NK-92 (cell line): ENCODE measurements around the gene CCNI2.
"Not testable (repeated sequence)": the region's sequence is repeated elsewhere in the genome, so short reads cannot be mapped to it uniquely, and the experiment has no call there.

ENCODE experiments used
- DNase-seq: peaks from one replicate; lab custom pipeline; 2025; ENCODE audit not compliant: unreplicated experiment; lab: John Stamatoyannopoulos, UW

Gene CCNI2

DNA sequence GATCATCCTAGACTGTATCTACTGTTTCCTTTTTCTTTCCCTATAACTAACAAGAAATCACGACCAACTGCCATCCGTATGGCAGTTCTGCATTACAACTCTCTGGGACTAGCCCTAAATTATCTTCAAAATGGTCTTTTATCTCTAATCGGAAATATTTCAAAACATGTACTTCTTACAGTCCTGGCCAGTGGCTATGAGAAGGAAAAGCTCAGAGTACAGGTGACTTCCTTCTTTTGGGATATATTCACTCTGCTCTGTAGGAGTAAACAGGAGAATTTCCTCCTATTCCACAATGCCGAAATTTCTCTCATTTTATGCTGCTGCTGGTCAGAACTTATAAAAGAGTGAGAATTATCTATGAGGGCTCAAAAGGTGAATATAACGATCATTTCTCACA, 31.6 kb downstream of the CCNI2 start:
- DNase-seq, result no peak

DNA sequence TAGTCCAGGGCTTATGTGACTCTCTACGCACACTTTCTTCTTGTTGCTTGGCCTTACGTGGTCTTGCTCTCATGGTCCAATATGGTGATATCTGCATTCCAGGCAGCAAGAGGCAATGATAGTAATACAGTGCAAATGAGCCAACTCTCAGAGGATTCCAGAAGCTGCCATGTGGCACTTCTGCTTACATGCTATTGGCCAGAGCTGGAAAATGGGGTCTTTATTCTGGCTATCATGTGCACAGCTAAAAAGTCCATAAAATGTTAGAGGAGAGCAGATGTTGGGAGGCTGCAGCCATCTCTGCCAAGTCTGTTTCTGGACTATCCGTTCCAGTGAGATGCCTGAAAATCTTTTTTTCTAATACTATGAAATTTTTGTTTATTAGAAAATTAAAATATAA, 32.7 kb downstream of the CCNI2 start:
- DNase-seq, result no peak

DNA sequence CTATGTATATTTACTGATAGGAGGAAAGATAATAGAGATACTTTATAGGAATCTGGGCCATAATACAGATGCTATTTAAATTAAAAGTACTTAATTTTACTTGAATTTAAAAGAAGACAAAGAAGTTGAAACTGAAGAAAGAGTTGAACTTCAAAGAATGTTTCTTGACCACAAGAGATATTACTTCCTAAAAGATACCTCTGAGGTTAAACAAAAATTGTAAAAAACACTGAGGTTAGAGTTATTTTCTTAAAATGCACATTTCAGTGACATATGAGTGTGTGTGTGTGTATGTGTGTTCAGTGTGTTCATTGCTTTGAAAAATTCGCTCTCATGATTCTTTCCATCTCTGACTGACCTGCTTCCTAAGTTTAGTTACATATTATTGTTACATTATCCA, 33.4 kb downstream of the CCNI2 start:
- no peak for DNase-seq

DNA sequence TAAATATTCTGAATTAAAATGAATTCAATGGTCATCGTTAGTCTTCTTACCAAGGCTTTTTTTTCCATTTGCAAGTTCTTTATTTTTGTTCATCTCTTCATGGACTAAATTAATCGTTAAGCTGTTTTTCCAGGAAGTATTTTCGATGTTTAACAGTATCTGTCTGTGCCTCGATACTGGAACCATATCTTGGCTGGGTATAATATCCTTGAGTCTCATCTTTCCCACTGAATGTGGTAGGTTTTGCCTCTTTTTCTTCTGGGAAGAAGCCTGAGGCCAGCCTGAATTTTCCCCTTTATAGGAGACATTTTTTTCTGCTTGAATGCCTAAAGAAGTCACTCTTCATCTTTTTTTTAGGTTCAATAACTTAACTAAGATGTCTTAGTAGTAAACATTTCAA, 33.8 kb downstream of the CCNI2 start:
- no peak for DNase-seq

DNA sequence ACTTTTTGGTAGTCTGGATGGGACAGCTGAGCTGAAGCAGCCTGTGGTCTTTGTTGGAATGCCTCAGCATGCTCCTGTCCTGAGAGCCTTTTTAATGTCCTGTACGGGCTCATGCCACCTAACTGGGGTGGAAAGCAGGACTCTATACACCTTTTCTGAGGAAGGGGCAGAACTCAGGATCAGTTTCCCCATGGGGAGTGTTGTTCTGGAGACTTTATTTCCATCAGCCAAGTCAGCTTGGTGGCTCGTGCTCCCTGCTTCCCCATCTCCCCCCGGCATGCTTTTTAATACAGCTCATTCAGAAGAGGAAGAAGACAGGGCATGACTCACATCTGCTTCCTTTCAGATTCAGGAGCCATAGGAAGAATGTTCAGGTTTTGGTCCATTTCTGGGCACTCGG, 34.9 kb downstream of the CCNI2 start:
- DNase-seq, result no peak

DNA sequence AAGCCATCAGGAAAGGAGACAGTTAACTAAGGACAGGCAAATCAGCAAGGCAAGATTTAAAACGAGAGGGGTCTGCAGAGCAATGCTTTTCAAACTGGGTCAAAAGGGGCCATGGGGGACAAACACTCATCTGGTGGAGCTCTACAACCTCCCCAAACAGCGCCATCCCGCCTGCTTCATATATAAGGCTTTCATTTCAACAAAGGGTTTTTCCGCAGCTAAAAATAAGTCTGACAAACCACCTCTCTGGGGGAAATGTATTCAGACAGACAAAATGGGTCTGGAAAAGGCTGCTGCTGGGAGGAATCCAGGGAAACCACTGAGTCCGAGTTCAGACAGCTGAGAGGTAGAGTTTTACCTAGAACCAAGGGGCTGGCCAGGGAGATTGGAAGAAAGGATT, 38.1 kb downstream of the CCNI2 start:
- no peak for DNase-seq

DNA sequence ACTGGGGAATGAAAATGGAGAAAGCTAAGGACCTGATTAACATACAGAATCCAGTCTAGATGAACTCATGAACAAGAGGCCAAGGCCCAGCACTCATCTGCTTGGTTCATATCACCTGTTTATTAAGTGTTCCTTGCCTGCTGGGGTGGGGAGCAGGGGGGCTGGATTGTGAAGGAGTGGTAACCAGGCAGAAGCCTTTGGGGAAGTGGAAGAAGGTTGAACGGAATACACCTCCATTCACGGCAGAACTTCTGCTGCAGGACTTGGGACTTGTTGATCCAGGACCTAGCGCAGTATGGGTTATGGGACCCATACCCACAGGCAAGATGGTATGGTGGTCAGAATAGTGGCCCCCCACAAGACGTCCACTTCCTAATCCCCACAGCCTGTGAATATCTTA, 38.6 kb downstream of the CCNI2 start:
- DNase-seq, result no peak

DNA sequence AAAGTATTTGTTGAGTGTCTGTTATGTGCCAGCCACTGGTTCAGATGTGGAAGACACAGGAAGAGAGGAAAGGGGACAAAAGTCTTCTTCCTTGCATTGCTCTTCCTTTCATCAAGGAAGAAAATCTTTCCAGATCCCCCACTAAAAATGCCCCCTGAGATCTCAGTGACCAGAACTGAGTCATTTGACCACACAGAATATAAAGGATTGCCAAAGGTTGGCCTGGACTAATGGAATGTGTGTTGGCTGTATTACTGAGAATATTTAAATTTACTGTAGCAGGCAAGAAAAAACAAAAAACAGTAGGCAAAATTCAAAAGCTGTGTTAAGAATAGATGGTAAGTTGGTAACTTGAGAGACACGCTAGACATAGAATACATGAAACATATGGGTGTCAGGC, 39.9 kb downstream of the CCNI2 start:
- no peak for DNase-seq

DNA sequence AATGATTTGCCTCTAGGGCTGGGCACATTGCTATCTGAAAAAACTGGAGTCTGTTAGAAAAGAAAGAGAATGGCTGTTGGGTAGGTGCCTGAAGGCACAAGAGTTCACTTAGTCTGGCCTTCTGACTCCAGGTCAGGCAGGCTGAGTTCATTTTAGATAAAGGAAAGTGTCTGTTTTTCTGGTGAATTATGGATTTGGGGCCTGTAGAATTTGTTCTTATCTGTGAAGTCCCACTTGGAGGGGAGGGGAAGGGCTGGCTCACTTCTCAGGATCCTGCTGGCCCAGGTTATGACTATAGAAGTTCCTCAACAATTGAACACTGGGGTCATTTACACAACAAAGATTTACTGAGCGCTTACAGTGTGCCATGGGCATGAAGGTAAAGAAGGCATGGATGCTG, 41.3 kb downstream of the CCNI2 start:
- DNase-seq, result no peak

DNA sequence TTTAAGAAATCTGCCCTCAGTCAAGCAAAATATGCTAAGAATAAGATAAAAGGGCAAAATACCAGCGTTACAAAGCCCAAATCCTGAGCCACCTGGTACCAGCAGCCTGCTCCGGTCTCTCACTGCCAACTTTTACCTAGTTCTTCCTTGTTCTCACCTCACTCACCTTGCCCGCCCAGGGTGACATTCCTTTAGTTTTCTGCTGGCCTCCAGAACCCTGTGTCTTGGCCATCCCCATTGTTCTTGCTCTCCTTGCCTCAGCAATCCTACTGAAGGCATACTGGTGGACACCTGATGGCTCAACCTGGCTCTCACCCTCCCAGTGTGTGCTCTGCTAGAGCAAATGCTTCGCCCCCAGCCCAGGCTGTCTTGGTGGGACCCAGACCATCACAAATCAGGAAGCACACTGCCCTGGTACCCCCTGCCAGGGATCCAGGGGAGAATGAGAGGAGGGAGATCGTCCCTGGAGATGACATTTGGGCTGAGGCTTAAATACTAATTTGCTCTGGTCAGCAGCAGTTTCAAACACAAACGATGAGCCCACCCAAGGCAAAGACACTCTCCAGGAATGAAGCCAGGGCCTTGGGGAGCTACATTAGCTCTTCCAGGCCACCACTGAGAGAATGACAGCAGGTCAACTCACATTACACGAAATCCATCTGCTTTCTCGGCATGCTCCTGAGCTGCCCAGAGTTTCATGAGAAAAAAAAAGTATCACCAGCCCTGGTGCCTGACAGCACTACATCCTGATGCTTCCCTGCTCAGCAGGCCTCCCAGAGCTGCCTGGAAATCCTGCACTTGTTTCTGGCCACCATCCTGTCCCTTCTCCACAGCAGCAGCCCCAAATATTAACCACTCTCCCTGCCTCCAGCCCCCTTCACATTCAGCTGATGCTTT, 42.0 kb downstream of the CCNI2 start:
- DNase-seq, result no peak

DNA sequence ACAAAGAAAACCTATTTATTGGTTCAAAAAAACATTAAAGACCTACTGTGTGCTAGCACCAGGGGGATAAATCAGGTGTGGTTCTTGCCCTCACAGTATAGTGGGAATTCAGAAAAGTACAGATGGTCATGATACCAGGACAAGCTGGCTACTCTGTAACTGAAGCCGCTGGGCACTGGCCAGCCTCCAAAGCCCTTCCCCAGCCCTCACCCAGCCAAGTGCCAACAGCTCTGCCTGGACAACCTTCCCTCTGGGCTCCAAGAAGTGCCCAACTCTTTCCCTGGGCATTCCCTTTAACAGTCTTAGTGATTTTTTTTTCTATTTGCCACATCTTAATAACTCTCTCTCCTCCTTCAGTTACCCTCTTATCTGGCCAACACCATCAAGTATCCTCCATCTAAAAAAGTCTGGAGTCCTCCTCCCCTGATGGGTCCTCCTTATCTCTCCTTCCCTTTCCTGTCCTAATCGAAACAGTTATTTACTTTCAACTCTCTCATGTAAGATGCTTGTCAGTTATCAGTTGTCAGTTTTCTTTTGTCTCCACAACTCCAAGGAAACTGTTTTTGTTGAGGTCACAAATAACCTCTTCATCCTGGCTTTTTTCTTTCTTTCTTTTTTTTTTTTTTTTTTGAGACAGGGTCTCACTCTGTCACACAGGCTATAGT, 43.1 kb downstream of the CCNI2 start:
- DNase-seq, result no peak

DNA sequence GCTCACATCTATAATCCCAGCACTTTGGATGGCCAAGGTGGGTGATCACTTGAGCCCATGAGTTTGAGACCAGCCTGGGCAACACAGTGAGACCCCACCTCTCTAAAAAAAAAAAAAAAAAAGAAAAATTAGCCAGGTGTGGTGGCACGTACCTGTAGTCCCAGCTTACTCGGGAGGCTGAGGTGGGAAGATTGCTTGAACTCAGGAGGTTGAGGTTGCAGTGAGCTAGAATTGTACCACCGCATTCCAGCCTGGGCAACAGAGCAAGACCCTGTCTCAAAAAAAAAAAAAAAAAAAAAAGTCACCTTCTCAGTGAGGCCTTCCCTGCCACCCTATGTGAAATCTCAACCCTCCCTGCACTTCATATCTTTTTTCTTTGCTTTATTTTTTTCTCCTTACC, 43.8 kb downstream of the CCNI2 start:
- DNase-seq, result no peak

DNA sequence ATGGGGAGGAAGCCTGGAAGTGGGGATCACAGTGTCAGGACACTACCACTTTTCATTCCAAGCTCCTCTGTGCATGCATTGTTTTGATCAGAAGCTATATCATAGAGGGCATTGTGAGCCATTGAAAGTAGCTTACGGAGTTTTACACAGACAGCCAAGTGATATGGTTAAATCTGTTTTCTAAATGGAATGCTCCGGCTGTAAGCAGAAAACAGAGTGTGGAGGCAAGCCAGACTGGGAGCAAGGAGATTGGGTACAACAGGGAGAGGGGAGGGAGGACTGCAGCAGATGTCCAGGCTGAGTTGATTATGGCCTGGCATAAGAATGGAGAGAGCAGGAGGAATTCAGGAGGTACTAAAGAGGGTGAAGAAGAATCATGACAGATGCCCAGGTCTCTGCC, 50.4 kb downstream of the CCNI2 start:
- no peak for DNase-seq

DNA sequence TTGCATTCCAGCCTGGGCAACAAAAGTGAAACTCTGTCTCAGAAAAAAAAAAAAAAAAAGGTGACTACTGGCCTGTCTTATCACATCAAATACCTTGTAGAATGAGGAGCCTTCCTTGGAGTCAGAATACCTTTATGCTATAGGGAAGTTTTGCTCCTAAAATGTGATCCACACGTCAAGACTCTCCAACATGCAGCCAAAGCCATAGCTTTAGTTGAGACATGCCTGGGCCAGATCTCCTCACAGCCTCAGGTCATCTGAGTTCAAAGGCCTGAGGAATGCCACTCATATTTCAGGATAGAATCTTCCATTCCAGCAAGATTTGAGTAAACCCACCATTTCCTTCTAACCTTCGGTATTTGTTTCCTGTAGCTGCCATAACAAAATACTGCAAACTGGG, 52.2 kb downstream of the CCNI2 start:
- DNase-seq, result no peak

DNA sequence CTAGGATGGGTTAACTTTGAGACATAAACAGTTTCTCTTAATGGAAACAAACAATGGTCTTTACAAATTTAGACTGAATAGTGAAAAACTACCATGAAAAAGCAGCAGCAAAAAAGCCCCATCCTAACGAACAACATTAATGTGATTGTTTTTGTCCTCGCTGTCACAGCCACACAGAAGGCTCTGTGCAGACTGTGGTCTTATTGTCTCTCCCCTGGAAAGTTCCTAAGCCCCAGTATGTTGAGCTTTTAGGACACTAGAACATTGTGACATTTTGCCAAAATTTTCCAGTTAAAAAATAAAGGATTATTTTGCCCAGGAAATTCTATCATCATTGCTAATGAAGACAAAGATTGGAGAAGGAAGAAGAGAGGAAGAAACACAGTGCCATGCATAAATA, 53.3 kb downstream of the CCNI2 start:
- DNase-seq, result no peak

DNA sequence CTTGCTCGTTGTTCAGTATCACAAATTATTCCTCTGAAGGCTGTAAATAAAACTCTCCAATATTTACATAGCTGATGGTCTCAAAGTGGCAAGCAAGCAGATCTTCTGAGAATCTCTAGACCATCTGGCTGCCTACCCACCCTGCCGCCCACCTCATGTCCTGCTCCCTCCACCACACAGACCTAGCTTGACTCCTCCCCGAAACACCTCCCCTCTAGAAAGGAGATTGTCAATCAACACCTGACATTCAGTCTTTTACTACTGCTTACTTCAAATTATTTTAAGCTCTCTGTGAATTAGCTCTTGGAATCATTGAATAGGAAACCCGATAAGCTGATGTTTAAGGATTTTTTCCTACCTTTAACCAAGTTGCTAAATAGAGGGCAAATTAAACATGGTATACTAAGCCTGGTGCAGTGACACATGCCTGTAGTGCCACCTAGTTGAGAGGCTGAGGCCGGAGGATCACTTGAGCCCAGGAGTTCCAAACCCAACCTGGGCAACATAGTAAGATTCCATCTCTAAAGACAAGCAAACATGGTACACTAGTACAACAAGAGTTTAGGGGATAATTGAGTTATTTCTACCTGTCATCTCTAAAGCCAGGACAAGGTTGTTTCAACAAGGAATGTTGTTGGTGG, 54.9 kb downstream of the CCNI2 start:
- no peak for DNase-seq

DNA sequence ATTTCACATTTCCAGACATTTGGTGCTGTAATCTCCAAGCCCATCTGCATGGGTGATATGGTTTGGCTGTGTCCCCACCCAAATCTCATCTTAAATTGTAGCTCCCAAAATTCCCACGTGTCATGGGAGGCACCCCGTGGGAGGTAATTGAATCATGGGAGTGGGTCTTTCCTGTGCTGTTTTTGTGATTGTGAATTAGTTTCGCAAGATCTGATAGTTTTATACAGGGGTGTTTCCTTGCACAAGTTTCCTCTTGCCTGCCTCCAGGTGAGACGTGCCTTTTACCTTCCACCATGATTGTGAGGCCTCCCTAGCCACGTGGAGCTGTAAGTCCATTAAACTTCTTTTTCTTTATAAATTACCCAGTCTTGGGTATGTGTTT, 55.5 kb downstream of the CCNI2 start:
- not testable (repeated sequence) for DNase-seq
